ENCODE data around the gene MYOF.

- no peak for TF ChIP-seq POLR2A (IDR thresholded peaks at IDR 0.05; ENCODE audit: low read depth, low read length)
- no peak for TF ChIP-seq TAF1 (IDR thresholded peaks at IDR 0.05; ENCODE audit: low read depth, low read length)
Measured at GRCh38 chr10:93454146-93454545, 28.0 kb downstream of the MYOF start.
